Amniotic stem cell (primary cell): Measurements from ENCODE around the gene LPIN1.
A peak's percentile ranks its signal among the peaks of the same experiment; 100 is the strongest.
"Not testable (repeated sequence)": the region's sequence is repeated elsewhere in the genome, so short reads cannot be mapped to it uniquely, and the experiment has no call there.

Source experiments
- DNase-seq: peaks from one replicate; lab custom pipeline; 2025; lab: John Stamatoyannopoulos, UW

LPIN1 gene

GRCh38 chr2:11835403-11835802 lies 89.0 kb downstream of the LPIN1 start:
- DNase-seq = no peak

DNA sequence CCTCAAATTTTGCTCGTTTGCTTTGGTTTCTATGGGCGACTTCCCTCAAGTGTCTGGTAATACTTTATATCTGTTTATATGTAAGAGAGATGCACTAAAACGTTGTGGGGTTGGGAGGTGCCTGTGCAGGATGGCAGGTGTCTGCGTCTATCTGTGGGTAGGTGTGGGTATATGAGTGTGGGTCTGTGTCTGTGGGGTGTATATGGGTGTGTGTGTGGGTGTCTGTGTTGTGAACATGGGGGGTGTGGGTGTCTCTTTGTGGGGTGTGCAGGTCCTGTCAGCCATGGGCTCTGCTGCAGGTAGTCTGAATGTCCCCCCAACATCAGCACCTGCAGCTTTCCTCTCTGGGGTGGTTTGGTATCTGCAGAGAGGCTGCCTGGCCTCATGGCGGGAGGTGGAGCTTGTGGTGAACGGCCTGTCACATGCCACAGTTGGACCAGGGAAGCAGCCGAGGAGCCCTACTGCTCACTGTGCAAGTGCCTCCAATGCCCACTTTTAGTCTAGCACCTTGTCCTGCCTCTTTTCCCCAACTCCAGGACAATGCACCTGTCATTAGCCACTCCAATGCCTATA lies 90.3 kb downstream of the LPIN1 start:
- no peak for DNase-seq

DNA sequence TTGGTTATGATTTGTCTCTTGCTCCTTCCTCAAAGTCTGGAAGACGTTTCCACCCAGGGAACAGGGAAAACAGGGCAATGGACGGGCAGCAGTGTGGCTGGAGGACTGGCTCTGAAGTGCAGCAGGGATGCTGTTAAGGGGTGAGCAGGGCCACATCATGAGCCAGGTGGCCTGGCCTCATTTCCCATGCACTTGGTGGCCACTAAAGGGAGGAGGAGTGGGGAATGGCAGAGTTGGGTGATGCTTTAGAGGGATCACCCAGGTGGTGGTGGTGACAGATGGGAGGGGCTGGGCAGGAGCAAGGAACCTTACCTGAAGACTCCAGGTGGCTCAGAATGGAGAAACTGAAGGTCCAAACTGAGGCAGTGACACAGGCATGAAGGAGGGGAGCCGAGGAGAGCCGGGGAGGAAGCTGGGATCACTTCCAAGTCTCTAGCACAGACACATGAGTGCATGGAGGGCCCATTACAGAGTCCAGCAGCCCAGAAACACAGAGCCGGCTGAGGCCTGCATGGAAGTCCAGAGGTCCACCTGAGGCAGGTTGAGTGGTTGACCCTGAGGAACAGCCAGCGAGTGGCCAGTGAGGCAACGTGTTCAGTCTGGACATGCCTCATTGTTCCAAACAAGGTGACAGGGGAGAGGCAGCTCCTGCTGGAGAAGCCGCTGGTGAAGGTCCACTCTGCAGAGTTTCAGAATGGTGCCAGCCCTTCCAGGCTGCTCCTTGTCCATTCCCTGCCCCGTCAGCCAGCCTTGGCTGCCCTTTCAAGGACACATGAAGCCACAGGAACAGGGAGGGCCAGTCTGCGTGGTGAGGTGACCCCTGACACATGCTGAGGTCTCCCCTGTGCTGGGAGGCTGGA lies 91.7 kb downstream of the LPIN1 start:
- DNase-seq = no peak

DNA sequence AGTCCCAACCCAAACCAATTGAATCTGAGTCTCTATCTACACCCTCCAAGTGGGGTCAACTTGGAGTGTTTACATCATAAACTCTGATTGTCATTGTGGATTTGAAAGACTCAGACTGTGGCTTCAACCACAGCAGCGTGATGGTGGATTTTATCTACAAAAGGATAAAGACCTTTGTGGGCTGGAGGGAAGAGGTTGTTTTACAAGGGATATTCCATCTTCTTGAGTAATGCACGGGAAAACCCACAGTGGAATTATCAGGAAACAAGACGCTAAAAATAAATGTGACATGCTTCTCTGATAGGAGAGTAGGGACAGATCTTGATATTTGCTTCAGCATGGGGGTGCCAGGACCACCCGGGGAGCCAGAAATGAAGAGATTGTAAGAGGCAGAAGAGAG lies 93.5 kb downstream of the LPIN1 start:
- no peak for DNase-seq

- DNase-seq = no peak
These were observed 95.9 kb downstream of the LPIN1 start for GRCh38 chr2:11842336-11842735.

DNA sequence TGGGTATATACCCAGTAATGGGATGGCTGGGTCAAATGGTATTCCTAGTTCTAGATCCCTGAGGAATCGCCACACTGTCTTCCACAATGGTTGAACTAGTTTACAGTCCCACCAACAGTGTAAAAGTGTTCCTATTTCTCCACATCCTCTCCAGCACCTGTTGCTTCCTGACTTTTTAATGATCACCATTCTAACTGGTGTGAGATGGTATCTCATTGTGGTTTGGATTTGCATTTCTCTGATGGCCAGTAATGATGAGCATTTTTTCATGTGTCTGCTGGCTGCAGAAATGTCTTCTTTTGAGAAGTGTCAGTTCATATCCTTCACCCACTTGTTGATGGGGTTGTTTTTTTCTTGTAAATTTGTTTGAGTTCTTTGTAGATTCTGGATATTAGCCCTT lies 98.4 kb downstream of the LPIN1 start:
- DNase-seq = not testable (repeated sequence)

GRCh38 chr2:11847935-11848334 lies 101.5 kb downstream of the LPIN1 start:
- not testable (repeated sequence) for DNase-seq

- DNase-seq = no peak
These were observed 103.7 kb downstream of the LPIN1 start for GRCh38 chr2:11850082-11850481.

- DNase-seq = no peak
These were observed 106.2 kb downstream of the LPIN1 start for GRCh38 chr2:11852526-11853196.

GRCh38 chr2:11853197-11853588 lies 106.8 kb downstream of the LPIN1 start:
- no peak for DNase-seq

- DNase-seq = no peak
These were observed 108.8 kb downstream of the LPIN1 start for GRCh38 chr2:11855064-11855760.

DNA sequence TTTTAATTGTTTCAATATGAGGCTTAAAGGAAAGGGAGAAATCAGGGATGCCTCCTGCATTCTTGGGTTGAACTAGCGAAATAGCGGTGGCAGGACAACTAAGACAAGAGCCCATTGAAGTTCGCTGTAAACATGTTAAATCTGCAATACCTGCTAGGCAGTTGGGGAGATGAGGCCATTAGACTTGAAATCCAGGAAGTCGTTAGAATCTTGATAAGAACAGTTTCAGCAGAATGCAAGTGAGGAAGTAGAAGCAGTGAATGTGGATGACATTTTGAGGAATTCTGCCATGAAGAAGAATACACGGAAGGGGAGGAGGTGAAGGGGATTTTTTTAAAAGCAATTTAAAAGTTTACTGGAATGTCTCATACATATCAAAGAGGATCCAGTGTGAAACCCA lies 109.7 kb downstream of the LPIN1 start:
- no peak for DNase-seq

DNA sequence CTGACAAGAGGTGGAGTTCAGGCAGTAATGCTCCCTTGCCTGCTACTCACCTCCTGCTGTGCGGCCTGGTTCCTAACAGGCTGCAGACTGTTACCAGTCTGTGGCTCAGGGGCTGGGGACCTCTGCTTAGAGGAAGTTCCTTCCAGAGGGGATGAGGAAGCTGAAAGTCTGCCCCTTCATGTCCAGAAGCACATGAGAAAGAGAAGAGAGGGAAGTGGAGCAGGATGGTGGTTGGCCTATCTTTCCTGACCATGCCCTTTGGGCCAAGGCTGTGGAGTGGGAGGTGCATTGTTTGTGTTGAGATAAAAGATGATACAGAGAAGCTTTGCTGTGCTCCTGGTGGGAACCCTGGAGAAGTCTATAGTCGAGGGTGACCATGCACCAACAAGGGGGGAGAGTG lies 112.5 kb downstream of the LPIN1 start:
- no peak for DNase-seq

- DNase-seq = not testable (repeated sequence)
These were observed 113.5 kb downstream of the LPIN1 start for GRCh38 chr2:11859975-11860374.

- DNase-seq = no peak
These were observed 114.6 kb downstream of the LPIN1 start for GRCh38 chr2:11861044-11861443.

GRCh38 chr2:11862049-11862448 lies 115.6 kb downstream of the LPIN1 start:
- DNase-seq = no peak

DNA sequence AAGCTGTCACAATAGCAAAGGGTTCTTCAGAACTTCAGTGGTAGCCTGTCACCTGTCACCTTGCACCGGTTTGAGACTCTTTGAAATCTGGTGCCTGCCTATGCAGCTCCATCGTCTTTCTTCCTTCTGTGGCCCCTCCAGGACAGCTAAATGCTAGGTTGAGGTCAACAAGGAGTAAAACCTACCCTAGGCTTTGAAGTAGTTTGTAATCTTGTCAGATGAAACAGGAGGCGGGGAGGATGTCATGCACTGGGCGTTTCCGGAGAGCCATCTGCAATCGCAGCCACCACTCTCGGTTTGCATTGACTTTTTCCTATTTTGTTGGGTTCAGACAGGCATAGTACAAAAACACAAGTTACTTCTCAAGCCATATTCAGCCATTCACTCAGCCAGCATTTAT lies 116.7 kb downstream of the LPIN1 start:
- DNase-seq = no peak

DNA sequence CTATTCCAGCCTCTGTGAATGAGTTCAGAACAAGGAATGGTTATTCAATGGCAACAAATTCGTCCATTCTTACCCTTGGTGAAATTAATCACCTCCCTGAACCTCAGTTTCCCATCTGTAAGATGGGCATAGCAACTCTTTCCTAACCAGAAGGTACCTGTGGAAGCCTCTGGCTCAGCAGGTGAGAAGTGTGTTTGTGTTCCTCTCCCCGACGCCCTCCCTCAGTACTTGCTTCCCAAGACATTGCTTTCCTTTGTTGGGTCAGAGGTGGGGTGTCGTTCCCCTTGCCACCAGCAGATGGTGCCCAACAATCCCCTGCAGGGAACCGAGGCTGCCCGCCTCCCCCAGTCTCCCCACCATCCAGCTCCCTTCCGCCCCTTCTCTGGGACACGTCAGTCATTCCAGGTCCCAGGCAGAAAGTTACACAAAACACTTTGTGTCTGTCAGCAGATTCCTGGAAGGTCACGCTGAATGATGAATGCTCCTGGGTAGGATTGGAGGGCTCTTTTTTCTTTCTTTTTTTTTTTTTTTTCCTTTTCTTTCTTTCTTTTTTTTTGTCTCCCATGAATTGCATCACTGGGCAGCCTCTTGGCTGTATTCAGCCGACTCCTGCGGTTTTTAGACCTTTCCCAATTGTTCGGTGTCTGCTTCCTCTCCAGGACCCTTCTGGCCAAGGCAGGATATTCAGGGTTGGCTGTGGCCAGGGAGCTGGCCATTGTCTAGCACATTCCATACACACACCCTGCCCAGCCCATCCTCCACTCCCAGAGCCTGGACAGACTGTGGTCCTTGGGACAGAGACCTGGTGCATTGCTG lies 117.3 kb downstream of the LPIN1 start:
- peak; percentile 84 for DNase-seq

GRCh38 chr2:11864724-11865123 lies 118.3 kb downstream of the LPIN1 start:
- DNase-seq = no peak

GRCh38 chr2:11865378-11865777 lies 118.9 kb downstream of the LPIN1 start:
- DNase-seq = no peak

DNA sequence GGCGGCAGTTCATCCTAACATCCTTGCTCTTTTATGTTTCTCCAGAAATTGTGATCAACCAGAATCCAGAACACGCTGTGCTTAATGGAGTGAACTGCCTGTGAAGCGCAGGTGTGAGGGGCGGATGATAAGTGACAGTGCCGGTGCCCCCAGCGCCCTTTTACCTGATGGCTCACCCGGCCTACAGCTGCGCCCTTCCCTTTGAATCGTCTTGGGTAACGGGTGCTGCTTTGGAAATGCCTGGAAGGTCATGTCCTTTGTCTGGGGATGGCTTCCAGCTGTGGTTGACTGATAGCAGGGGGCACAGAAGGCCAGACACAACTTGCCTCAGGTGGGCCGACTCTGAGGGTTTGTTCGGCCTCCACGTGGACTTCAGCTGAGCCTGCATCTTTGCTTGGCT lies 119.4 kb downstream of the LPIN1 start:
- no peak for DNase-seq
